ENCODE results near the gene CACNB2.

Gene CACNB2

DNA sequence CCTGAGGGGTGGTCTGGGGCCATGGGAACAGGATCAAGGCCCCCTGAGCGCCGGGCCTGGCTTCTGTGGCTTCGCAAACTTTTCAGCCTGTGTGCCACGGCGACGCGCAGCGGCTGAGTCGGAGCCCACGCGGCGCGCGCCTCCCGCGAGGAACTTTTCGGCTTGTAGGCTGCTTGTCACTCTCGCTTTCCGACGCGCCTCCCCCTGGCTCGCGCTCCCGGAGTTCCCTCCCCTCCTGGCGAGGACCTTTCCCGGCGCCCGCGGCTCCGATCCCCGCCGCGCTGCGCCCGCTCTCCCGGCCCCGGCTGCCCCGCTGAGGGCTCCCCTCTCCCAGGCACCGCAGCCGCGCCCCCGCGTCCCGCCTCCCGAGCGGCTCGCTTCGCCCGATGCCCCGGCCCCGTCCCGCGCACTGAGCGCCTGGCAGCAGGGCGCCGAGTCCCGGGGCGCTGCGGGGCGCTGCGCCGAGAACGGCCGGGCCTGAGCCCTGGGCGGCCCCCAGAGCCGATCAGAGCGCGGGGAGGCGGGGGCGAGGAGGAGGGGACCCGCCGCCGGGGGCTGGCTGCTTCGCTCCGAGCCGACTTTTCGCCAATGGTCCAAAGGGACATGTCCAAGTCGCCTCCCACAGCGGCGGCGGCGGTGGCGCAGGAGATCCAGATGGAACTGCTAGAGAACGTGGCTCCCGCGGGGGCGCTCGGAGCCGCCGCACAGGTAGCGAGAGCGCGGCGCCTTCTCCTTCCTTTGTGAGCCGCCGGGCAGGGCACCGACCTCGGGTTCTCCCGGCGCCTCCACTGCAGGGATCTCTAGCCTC, at the start of gene CACNB2:
CACNB2 (plus strand) TSS at position 276 of the 808 bp plus-strand sequence.
- DNase-seq = no peak

DNA sequence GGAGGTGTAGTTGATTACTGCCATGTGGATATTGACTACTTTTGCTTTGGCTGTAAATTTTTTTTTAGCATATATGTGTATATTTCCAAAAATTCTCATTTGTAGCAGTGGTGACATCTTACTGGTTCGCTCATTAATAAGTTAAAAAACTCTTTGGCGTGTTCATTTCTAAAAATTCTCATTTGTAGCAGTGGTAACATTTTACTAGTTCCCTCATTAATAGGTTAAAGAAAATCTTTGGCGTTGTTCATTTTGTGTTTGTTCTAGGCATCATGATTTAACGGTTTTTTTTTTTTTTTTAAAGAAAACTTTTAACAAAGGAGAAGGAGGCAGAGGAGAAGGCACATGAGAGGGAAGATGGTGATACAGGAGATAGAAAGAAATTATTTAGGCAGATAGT, 45.9 kb upstream of the CACNB2 start:
- DNase-seq = no peak

DNA sequence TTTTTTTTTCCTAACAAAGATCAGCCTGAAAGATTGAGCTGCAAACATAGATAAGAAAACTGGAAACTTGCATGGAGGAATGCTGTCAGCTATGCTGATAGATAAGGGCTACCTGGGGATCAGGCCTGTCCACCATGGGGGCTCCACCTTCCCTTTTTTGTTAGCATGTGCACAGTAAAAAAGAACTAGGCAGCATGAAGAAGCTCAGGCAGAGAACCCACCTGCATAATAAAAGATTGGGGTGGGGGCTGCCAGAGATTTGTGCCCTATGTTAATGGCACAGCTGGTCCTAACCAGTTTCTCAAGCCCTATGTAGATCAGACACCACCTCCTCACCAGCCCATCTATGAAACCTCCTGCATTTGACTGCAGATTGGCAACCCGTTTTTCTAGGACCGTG, 45.4 kb upstream of the CACNB2 start:
- no peak for DNase-seq

DNA sequence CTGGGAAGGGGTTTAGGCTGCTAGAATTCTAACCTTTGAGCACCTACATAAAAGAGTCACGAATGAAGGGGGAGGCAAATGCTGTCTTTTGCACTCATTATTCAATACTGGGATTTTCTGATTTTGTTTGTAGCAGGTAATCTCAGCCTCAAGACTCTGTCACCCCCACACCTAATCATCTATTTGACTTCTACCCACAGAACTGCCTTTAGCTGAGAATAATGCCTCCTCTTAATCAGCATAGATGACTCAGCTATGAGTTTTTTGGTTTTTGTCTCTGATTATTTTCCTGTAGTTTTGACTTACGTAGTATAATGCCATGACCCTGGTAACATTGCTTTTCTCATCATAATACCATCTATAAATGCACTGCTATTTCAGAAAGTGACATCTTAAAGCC, 42.7 kb upstream of the CACNB2 start:
- DNase-seq = no peak

DNA sequence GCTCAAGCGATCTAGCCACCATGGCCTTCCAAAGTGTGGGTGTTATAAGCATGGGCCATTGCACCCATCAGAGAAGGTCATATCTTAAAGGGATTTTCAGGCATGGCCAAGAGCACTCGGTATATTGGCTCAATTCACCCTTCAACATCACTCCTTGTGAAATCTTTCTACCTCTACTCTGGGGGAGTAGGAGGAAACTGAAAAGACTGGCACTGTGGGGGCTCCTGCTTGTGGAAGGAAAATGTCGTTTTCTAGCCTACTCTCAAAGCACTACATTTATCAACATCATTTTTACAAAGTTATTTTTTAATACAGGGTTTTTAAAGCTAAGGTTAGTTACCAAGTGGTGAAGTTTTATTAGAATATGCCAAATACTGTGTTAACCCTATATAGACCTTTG, 42.0 kb upstream of the CACNB2 start:
- DNase-seq = no peak

DNA sequence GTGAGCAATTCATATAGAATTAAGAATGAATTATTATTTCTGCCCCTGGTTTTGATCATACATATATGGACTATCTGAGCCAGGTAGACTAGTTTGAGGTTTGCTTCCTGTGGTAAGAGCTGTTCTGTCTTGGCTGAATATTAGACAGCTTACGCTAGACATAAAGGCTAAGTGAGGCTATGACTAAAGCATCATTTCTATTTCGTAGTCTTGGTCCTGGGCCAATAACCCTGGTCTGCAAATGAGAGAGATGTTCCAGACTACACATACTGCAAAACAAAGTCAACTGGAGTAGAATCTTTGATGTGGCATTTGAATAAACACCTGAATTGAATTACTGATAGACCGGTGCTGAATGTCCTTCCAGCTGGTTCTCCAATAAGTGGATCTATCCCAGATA, 40.8 kb upstream of the CACNB2 start:
- DNase-seq = no peak

DNA sequence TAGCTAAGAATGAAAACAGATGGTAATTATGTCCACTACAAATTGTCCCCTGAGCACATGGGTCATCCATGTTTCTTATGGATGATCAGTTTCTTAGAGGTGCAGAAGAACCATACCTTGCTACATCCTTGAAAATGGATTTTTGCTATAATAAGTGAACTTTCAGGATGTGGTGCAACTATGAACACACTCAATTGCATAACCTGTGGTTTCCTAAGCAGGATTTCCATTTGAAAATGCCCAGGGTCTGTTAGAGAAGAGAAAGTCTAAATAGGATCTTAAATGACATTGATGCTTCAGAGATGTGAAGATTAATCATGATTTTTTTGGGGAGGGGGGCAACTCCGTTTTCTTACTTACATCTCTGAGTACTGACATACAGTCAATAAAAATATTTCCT, 39.6 kb upstream of the CACNB2 start:
- DNase-seq = no peak

DNA sequence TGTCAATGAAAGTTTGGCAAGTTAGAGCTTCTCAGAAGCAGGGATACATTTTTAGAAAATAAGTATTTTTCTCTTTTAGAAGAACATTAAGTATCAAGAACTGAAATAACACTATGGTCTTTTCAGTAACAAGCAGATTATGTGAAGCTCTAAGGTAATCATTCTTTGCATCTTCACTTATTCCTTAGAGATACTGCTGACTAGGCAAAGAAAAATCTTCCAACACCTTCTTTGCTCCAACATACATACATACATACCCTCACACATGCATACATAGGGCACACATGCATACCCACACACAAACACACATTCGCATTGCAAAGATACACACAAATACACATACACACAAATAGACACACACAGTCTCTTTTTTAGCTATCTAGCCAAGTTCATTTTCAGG, 37.8 kb upstream of the CACNB2 start:
- no peak for DNase-seq

DNA sequence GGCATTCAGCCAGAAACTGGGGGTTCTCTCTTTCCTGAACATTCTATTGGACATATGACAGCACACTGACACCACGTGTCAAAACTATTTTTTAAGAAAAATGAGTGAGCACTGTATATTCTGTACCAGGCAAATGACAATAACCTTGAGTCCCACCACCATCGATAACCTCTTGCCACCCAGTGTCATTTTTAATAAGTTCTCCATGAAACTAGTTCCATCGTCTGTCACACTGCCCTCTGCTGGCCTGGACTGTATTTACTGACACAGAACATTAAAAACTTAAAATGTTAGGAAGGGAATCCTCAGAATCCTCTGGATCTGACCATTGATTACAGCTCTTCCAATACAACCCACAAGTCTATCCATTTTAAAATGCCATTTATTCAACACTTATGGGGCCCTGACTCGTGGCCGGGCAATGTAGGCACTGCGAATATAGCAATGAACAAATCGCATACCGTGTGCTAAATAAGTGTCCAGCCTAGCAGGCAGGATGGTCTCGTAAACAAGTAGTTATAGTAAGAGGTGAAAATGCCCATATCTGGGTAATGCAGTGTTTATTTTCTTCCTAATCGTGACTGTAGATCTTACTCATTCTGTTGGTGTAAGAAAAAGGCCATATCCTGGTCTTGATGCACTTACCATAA, 35.9 kb upstream of the CACNB2 start:
- DNase-seq = peak; percentile 21

DNA sequence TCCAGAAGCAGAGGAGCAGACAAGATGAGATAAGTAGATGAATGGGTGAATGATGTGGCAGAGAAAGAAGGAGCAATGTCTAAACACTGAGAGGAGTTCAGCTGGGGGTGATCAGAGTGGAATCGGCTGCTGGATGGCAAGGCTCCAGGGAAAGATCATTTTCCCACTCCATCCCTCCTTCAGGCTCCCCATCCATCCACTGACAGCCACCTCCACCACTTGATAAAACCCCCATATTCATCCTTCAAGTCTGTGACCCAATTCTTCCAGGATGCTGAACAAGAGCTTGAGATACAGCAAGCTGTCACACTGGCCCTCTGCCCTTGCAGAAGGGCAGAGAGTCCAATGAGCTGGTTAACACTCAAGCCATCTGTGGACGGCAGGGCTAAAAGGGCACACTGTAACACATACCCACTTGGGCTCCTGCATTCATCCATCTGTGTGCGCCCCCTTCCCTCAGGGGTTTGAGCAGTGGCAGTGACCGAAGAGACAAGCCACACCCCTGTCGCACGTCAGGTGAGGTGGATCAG, 30.8 kb upstream of the CACNB2 start:
- DNase-seq = no peak

DNA sequence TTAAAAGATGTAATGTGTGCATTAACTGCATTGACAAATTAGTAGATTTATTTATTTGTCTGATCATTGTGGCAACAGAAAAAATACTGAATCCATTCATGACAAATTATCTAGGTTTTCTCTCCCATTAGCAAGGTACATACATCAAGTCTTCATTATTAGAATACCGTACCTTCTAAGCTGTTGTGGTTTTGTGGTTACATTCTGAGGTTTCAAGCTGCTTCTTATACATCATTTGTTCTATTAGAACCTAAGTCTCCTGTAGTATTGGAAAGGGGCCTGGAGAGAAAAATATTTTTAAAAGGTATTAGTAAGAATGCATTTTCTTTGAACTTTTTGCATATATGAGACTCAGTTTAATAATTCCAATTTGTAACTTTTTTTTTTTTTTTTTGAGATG, 26.3 kb upstream of the CACNB2 start:
- DNase-seq = no peak

DNA sequence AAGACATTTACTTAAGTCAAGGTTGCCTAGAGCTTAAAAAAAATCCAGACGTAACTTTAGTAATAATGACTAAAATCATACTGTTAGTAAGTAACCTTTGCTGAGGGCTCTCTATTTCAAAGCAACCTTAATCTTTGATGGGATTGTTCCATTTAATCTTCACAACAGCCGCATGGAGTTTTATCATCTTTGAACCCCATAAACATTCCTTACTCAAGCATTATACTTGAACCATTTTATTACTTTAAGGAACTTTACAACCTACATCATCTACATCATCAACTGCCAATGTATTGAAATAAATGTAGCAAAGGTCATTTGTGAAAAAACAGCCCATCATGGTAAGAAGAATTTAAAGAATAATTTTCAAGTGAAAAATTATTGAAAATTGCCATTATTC, 22.9 kb upstream of the CACNB2 start:
- DNase-seq = no peak

DNA sequence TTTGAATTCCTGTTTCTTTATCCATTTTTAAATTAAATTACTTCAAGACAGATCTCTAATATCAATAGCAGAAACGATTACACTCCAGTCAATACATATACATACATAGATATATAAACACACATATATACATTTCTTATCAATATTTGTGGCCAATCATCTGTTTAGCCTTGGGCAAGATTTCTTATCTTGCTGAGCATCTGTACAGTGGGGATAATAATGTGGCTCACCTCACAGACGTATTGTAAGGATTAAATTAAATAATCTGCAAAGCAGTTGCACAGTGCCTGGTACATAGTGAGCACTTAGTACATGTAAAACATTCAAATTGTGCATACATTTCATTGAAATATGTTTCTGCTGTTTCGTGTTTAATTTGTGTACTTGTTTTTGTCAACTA, 17.5 kb upstream of the CACNB2 start:
- no peak for DNase-seq

DNA sequence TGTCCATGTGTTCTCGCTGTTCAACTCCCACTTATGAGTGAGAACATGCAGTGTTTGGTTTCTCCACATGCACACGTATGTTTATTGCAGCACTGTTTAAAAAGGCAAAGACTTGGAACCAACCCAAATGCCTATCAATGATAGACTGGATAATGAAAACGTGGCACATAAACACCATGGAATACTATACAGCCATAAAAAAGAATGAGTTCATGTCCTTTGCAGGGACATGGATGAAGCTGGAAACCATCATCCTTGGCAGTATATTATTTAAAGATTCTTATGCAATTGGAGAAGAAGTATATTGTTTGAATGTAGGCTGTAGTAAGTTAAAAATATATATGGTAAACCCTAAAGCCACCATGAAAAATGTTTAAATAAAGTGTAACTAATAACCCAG, 7.2 kb upstream of the CACNB2 start:
- DNase-seq = no peak

DNA sequence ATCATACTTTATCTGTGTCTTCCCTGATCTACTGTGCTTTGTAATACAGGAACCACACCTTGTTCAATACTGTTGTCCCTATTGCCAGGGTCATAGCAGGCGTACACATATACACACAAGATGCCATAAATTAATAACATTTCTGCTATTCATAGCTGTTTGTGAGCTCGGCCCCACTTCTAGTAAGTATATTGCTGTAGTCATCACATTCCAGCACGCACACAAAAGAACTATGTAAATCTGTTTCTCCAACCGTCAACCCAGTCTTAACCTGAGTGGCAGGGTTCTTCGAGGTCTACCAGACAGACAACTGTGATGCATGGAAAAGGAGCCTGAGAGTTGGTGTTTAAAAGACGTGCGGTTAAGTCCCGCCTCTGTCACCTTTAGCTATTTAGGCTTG, 5.7 kb upstream of the CACNB2 start:
- no peak for DNase-seq

DNA sequence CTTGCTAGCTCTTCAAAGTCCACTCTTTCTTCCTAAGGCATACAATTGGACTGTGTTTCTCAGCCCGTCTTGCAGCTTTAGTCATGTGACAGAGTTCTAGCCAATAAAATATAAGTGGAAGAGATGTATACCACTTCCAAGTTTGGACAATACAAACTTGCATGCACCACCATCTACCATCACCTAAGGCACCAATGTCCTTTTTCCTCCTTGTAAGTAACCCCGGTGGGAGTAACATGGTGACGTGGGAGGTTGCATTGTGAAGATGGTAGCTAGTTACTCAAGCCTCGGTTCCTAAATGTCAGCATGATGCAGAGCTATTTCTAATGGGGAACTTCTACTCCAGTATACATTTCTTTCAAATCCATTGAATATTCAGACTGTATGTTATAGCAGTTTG, 5.3 kb upstream of the CACNB2 start:
- no peak for DNase-seq

DNA sequence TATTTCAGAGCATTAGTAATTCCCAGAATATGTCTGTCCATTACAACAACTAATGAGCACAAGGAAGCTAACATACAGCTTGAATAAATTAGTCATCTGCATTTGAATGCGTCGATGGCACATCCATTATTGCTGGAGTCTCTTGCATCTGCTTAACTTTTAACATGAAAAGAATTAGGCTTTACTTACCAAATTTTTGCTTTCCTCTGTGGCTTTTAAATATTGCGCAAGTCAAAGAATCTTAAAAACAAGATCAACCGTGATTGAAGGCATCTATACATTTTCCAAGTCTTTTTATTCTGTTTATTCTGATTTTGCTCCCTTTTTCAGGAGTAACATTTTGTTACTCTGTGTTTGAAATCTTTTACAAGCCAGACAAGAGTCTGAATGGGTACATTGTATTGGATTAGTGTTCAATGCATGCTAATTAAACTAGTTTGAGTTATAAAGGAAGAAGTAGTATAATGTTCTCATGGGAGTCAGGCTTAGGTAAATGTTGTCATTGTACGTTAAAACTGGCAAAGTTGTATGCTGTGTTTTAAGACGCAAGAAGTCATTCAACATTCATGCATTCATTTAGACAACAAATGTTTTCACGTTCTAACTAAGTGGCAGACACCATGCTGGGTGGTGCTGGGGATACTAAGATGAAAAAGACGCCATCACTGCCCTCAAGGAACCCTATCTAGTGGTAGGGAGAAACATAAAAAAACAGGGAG, 4.0 kb upstream of the CACNB2 start:
- DNase-seq = no peak

DNA sequence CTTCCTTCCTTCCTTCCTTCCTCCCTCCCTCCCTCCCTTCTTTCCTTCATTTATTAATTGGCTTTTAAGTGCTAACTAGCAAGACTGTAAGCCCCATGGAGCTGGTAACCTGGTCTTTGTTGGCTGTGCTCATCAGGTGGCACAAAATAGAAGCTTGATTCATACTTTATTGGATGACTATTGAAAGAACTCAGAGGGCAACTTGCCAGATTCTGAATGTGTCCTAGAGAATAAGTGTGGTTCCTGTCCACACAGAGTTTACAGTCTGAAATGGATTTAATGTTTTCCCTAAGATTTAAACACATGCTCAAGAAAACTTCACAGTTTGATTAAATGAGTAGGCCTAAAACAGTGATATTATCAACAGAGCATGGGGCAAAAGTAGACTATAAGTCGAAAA, 3.1 kb upstream of the CACNB2 start:
- DNase-seq = no peak

DNA sequence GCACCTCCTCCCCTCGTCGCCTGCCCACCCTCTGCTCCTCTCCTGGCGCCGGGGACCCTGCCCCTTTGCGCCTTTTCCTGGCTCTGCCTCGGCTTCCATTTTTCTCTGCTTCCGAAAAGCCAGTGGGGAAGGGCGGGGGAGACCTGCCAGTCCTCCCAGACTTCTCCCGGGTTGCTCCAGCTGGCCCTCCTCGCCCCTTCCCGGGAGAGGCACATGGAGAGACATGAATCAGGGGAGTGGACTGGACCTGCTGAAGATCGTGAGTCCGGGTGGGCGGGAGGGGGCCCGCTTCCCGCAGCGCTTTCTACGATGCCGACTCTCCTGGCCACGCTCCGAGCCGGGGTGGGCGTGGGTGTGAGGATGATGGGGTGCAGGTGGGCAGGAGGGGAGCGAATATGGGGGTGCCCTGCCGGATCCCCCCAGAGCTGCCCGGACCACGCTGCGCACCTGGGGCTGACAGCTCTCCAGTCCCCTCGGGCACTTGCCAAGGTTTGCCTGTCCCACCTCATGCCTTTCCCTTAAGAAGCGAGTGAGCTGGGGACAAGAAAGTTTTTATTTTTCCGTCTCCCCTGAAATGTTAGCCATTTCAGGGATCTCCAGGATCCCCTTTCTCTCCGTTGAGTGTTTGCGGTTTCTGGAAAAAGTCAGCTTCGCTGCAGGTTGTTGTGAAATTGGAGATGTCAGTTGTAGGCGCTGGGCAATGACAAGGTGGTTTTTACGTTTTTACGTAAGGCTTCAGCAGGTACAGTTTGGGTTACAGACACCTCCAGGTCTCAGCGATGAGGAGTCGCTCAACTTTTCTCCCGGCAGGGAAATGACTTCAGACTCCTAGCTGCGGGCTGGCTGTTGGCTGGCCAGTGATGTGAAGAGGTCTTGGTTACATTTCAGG, 977 bp downstream of the CACNB2 start:
- DNase-seq = no peak

DNA sequence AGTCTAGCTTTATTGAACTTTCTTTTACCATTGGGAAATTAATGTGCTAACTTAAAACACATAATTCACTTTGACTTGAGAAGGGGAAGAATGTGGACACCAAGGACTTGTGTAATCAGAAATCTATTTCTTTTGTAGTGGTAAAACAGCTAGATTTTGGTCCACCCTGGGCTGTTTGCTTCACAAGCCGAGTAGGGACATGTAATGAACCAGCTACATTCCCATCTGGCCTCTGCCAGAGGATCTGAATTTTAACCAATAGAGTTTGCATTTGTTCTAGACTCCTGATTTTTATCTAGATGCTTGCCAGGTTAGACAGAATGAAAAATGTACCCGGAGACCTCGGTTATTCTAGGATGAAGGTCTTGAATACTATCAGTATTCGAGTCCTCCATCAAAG, 1.9 kb downstream of the CACNB2 start:
- no peak for DNase-seq

DNA sequence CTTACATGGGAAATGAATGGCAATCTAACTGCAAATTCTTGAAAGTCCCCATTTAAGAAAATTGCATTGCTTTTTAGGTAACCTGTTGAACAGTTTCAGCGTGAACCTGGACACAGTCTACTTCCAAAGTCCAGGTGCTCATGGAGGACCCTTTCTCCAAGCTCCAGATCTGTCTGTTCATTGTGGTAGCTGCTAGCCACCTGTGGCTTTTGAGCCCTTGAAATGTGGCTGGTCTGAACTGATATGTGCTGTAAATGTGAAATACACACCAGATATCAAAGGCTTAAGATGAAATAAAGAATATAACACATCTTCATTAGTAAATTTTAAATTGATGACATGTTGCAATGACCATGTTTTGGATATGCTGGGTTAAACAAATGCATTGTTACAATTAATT, 4.2 kb downstream of the CACNB2 start:
- no peak for DNase-seq

DNA sequence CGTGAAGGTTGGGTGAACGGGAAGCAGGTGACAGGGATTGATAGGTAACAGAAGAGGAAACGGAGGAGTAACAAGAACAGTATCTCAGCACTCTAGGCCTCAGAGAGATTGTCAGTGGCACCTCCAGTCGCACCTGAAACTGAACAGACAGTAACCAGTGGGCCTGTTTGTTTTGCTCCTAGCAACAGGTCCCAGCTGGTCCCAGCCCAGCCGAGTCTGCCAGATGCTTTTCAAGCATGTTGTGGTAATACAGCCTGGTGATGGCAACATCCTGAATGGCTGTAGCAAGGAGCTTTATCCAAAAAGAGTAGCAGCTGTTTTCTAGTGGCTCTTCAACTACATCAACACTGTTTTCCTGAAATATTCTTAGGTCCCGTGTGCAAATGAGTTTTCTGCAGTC, 4.7 kb downstream of the CACNB2 start:
- DNase-seq = no peak

DNA sequence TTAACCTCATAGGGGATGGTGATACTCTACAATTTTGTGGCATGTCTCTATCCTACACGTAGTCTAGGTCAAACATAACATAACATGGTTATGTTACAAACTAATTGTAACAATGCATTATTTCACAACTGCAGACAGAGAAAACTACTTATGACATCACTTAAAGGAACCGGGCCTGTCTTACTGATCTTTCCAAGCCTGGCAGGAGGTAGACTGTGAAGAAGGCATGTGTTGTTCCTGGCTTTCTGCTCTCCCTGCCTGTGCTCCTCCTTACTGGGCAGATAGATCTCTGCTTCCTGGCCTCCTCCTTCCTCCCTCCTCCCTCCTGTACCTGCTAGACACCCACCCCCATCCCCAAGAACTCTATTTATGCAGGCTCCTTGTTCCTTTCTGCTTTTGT, 5.4 kb downstream of the CACNB2 start:
- no peak for DNase-seq
